Measurements from ENCODE around the gene NPC1.

Gene NPC1

DNA sequence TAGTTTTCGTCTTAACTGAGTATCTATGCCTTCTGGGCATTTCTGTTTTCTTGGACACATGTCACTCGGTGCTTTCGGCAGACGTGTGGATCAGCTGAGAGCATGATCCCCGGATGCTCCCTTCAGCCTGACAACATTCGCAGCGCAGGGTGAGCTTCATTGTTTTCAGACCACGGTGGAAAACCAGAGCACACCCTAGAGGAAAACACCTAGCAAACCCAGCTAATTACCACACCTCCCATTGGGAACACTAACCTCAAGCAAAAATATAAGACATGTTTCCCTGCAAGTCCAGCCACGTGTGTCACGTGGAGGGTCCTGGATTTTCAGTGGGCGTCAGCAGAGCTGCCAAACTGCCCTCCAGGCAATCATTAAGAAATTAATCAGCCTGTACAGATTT, 45.4 kb upstream of the NPC1 start:
- Histone ChIP-seq H3K9me3 (no peaks in the 10 kb centered on the region), H3K27me3 (no peaks in the 10 kb centered on the region), H3K4me3 (ENCODE audit: low read depth, low read length) (peak overlapping the region; percentile 37), H3K36me3 (no peaks in the 10 kb centered on the region), H3K4me1 (no peaks in the 10 kb centered on the region)
- peak; percentile 21 for DNase-seq
- TF ChIP-seq, protein P1, sequence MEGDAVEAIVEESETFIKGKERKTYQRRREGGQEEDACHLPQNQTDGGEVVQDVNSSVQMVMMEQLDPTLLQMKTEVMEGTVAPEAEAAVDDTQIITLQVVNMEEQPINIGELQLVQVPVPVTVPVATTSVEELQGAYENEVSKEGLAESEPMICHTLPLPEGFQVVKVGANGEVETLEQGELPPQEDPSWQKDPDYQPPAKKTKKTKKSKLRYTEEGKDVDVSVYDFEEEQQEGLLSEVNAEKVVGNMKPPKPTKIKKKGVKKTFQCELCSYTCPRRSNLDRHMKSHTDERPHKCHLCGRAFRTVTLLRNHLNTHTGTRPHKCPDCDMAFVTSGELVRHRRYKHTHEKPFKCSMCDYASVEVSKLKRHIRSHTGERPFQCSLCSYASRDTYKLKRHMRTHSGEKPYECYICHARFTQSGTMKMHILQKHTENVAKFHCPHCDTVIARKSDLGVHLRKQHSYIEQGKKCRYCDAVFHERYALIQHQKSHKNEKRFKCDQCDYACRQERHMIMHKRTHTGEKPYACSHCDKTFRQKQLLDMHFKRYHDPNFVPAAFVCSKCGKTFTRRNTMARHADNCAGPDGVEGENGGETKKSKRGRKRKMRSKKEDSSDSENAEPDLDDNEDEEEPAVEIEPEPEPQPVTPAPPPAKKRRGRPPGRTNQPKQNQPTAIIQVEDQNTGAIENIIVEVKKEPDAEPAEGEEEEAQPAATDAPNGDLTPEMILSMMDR (IDR thresholded peaks at IDR 0.05; ENCODE audit: low read depth, low read length): no peak

DNA sequence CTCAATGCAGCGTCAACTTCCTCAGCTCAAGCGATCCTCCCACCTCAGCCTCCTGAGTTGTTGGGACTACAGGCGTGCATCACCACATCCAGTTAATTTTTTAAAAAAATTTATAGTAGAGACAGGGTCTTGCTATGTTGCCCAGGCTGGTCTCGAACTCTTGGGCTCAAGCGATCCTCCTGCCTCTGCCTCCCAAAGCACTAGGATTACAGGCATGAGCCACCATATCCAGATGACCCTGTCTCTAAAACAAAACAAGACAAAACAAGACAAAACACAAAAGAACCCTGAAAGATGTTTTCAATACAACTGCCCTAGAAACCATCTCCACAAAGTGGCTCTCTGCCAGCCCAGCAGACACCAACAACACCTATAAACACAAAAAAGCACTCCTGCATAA, 45.0 kb upstream of the NPC1 start:
- no peaks in the 10 kb centered on the region for H3K9me3 ChIP-seq
- H3K4me1 ChIP-seq: no peaks in the 10 kb centered on the region
- TF ChIP-seq, protein P1 (IDR thresholded peaks at IDR 0.05; ENCODE audit: low read depth, low read length): no peak
- DNase-seq: no peak
- H3K27me3 ChIP-seq: no peaks in the 10 kb centered on the region
- H3K4me3 ChIP-seq (ENCODE audit: low read depth, low read length): peak overlapping the region; percentile 37
- H3K36me3 ChIP-seq: no peaks in the 10 kb centered on the region

DNA sequence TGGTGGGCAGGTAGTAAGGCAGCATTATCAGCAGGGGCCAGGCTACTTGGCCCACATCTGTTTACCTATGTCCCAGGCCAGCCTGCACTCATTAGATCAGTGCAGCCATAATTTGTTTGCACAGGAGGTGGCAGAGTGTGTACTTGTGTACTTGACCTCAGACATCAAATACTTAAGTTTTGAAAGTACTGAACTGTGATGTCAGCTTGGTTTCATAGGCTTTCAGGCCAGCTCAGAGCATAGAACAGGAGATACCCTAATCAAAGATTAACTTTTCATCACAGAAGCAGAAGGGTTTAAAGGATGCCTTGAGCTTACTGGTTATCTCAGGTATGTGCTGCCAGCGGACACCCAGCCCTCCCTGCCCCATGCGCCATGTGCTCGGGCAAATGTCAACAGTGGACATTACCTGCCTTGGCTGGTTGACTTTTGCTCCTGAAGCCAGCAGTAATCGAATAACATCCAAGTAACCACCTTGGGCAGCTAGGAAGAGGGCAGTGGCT, 43.2 kb upstream of the NPC1 start:
- no peaks in the 10 kb centered on the region for H3K27me3 ChIP-seq
- no peak for DNase-seq
- H3K9me3 ChIP-seq: no peaks in the 10 kb centered on the region
- no peaks in the 10 kb centered on the region for H3K36me3 ChIP-seq
- H3K4me3 ChIP-seq (ENCODE audit: low read depth, low read length): no peak overlapping the region
- TF ChIP-seq, protein P1 (IDR thresholded peaks at IDR 0.05; ENCODE audit: low read depth, low read length): no peak
- H3K4me1 ChIP-seq: no peaks in the 10 kb centered on the region

DNA sequence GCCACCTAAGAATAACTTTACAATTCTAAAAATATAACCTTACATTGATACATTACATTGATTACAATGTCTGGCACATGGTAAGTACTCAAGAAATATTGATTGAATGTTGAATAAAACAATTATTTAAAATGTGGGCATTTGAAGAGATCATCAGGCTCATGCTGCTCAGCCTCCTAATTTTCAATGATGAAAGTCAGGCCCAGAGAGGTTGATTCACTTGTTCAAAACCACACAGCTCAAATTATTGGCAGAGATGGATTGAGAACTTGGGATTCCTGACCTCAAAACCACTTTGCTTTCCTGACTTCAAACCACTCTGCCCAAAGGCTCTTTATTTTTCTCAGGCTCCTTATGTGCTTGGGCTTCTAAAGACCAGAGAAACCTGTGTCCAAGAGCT, 41.7 kb upstream of the NPC1 start:
- TF ChIP-seq, protein P1 (IDR thresholded peaks at IDR 0.05; ENCODE audit: low read depth, low read length): no peak
- Histone ChIP-seq H3K4me1 (no peaks in the 10 kb centered on the region), H3K36me3 (no peaks in the 10 kb centered on the region), H3K4me3 (ENCODE audit: low read depth, low read length) (no peak overlapping the region), H3K9me3 (no peaks in the 10 kb centered on the region), H3K27me3 (no peaks in the 10 kb centered on the region)
- no peak for DNase-seq

DNA sequence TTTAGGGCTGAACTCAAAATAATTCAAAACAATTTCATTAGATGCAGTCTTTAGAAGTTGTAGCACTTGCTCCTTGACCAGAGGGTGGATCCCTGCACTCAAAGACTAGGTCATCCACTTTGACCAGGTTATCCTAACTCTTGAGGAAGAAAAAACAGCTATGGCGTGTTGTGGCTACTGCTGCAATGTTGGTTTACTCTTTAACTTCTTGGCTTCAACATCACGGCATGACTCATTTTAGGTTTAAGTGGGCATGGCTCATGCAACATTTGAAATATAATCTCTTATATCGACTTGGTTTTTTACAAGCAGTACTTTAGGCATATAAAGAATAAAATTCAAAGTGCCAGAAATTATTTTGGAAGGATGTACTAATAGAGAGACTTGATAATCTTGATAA, 41.0 kb upstream of the NPC1 start:
- no peaks in the 10 kb centered on the region for H3K4me1 ChIP-seq
- H3K27me3 ChIP-seq: no peaks in the 10 kb centered on the region
- no peaks in the 10 kb centered on the region for H3K36me3 ChIP-seq
- no peak for DNase-seq
- TF ChIP-seq, protein P1 (IDR thresholded peaks at IDR 0.05; ENCODE audit: low read depth, low read length): no peak
- no peak overlapping the region for H3K4me3 ChIP-seq (ENCODE audit: low read depth, low read length)
- no peaks in the 10 kb centered on the region for H3K9me3 ChIP-seq

DNA sequence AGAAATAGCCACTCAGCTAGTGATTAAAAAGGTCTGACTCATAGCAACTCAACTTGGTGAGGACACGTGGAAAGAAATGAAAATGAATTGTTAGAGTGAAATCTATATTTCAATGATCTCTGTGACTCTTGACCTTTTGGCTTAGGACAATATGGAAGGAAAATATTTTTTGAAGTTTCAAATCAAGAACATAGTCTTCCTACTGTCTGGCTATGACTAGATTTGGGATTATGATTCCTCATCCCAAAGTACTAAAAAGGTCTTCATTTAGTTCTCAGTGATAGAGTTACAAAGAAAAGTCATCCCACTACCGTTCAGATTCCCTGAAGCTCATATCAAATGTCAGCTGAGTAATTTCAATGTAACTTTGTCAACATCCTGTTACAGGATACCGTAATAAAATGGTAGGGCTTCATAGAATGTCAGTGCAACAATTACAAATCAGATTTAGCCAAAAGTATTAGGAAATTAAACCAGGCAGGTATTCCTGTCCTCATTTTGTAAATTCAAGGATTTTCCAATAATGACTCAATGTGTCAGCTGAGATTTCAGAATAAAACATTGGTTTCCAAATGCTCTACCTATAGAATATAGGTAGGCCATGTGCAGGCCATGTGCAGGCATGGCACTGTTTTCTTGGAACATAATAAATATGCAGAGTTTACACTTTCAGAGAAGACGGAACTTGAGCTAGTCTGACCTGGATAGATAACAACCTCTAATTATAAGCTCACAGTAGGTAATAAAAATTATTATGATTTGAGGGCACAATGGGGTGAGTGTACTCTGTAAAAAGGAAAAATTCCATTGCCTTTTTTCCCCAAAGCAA, 40.4 kb upstream of the NPC1 start:
- no peak for DNase-seq
- no peak overlapping the region for H3K4me3 ChIP-seq (ENCODE audit: low read depth, low read length)
- no peaks in the 10 kb centered on the region for H3K9me3 ChIP-seq
- no peaks in the 10 kb centered on the region for H3K27me3 ChIP-seq
- TF ChIP-seq, protein P1 (IDR thresholded peaks at IDR 0.05; ENCODE audit: low read depth, low read length): no peak
- no peaks in the 10 kb centered on the region for H3K4me1 ChIP-seq
- H3K36me3 ChIP-seq: no peaks in the 10 kb centered on the region
